ENCODE data around the gene CGA.

The CGA gene

DNA sequence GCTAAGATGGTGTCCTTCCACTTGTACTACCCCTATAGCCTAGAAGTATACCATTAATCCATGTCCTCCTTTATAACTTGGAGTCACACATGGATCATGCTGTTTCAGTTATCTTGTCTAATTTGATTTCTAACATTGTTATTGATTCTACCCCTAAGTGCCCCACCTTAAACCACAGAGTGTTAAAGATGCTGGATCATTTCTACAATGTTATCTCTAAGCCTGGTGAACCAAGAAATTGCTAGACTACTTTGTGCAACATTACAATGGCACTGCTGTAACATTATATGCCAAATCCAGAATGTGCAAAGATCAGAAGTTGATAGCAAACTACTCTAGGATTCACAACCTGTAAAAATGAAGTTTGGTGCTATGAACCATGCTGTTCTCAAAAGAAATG lies 1.7 kb downstream of the CGA start:
- TF ChIP-seq, protein P1, sequence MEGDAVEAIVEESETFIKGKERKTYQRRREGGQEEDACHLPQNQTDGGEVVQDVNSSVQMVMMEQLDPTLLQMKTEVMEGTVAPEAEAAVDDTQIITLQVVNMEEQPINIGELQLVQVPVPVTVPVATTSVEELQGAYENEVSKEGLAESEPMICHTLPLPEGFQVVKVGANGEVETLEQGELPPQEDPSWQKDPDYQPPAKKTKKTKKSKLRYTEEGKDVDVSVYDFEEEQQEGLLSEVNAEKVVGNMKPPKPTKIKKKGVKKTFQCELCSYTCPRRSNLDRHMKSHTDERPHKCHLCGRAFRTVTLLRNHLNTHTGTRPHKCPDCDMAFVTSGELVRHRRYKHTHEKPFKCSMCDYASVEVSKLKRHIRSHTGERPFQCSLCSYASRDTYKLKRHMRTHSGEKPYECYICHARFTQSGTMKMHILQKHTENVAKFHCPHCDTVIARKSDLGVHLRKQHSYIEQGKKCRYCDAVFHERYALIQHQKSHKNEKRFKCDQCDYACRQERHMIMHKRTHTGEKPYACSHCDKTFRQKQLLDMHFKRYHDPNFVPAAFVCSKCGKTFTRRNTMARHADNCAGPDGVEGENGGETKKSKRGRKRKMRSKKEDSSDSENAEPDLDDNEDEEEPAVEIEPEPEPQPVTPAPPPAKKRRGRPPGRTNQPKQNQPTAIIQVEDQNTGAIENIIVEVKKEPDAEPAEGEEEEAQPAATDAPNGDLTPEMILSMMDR (IDR thresholded peaks at IDR 0.05; ENCODE audit: insufficient read depth, low read depth, low read length, missing control alignments): no peak
- H3K4me3 ChIP-seq (ENCODE audit: low read length): no peak overlapping the region
- no peak for DNase-seq (ENCODE audit: low read depth)

DNA sequence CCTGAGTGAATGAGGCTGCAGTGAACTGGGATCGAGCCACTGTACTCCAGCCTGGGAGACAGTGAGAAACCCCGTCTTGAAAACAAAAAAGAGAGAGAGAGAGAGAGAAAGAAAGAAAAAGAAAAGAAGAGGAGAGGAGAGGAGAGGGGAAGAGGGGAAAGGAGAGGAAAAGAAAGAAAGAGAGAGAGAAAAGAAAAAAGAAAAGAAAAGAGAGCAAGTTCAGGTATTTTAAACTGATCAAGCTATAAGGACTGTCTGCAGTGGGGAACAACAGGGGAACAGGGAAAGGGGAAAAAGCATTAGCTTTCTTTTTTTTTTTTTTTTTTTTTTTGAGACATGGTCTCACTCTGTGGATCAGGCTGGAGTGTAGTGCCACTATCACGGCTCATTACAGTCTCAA lies 2.5 kb downstream of the CGA start:
- DNase-seq (ENCODE audit: low read depth): no peak
- H3K4me3 ChIP-seq (ENCODE audit: low read length): no peak overlapping the region
- TF ChIP-seq, protein P1 (IDR thresholded peaks at IDR 0.05; ENCODE audit: insufficient read depth, low read depth, low read length, missing control alignments): no peak

DNA sequence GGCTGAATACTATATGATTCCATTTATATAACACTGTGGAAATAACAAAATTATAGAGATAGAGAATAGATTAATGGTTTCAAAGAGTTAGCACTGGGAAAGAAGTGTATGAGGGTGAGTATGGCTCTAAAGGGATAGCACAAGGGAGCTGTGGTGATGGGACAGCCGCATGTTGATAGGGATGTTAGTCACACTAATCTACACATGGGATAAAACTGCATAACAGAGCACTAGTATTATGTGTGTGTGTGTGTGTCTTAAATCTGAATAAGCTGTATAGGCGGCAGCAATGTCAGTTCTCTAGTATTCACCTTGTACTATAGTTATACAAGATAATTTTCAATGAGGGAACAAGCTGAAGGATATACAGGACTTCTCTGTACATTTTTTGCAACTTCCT lies 5.8 kb downstream of the CGA start:
- no peak overlapping the region for H3K4me3 ChIP-seq (ENCODE audit: low read length)
- TF ChIP-seq, protein P1 (IDR thresholded peaks at IDR 0.05; ENCODE audit: insufficient read depth, low read depth, low read length, missing control alignments): no peak
- DNase-seq (ENCODE audit: low read depth): no peak

DNA sequence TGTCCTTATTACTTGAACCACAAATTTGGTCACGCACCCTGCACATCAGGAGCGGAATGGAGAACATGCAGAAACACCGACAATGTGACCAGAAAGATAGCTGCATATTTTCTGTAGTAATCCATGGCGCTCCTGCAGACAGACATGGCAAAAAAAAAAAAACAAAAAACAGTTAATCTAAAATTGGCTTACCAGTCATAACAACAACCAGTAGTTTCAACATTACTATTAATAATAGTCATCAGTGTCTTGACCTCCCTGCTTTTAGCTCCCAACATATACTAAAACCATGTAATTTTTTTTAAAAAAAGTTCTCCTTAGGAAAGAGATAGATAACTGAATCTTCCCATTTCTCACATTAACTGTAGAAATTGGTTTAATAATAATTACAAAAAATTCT lies 6.8 kb downstream of the CGA start:
- TF ChIP-seq, protein P1 (IDR thresholded peaks at IDR 0.05; ENCODE audit: insufficient read depth, low read depth, low read length, missing control alignments): no peak
- DNase-seq (ENCODE audit: low read depth): no peak
- H3K4me3 ChIP-seq (ENCODE audit: low read length): no peak overlapping the region

DNA sequence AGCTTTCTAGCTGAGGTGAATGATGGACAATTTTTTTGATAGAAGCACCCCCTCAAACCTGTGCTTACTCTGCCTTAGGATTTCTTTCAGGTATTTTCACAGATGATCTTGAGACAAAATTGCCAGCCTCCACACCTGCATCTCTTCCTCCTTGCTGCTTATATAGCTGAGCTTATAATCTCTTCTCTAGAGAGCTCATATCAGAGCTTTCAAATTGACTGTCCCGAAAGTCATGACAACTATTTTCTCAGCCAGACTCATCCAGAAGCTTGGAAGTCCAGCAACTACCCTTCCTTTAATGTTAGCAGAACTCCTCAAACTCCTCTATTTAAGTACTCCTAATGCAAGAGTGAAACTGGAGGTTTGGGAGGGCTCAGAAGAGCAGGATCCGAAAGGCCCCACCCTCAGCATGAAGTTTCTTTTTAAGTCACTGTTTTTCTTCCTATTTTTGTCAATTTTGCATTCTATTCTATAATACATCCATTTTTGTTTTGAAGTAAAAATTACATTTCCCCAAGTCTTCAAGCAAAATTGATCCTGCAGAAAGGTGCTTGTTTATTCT lies 12.7 kb downstream of the CGA start:
- TF ChIP-seq, protein P1 (IDR thresholded peaks at IDR 0.05; ENCODE audit: insufficient read depth, low read depth, low read length, missing control alignments): no peak
- no peak overlapping the region for H3K4me3 ChIP-seq (ENCODE audit: low read length)
- no peak for DNase-seq (ENCODE audit: low read depth)

DNA sequence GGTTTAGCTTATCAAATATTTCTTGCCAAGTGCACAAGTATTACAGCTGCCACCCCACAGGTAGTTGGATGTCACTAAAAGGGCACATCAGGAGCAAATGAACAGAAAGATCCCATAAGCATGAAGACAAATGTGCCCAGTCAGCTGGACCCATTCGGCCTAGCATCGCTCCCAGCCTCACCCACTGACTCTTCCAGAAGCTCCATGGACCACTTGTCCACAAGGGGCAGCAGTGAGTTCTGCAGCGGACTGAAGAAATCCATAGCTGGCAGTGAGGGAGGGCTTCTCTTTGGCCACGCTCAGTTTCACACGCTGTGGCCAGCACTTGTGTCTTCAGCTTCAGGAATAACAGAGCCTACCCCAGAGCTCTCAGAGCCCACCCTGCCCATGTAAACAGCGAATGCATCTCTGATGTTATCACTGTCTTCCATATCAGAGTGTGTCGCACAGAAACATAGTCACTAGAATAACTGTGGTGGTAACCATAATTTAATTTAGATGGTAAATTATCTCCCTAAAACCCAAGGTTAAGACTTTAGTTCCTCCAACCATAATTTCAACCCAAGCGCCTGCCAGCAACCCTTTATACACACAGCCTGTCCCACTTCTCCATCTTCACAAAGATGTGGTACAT lies 15.8 kb downstream of the CGA start:
- no peak overlapping the region for H3K4me3 ChIP-seq (ENCODE audit: low read length)
- TF ChIP-seq, protein P1 (IDR thresholded peaks at IDR 0.05; ENCODE audit: insufficient read depth, low read depth, low read length, missing control alignments): peak; percentile 99
- DNase-seq (ENCODE audit: low read depth): peak; percentile 75

DNA sequence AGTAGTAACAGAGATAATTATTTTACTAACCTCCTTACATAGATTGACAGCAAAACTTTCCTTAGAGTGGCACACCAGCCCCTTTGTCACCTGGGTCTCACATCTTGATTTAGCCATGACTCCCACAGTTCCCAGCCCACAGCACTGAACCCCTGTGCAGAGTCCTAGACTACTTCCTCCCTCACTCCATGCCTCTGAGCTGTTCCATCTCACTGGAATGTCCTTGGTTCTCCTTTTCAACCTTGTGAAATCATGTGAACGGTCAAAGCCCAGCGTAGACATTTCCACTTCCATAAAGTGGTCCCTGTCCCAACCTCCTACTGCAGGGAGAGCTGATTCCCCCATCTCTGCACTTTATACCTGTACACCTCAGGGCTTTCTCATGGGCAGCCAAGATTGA lies 19.7 kb downstream of the CGA start:
- TF ChIP-seq, protein P1 (IDR thresholded peaks at IDR 0.05; ENCODE audit: insufficient read depth, low read depth, low read length, missing control alignments): no peak
- DNase-seq (ENCODE audit: low read depth): no peak
- no peak overlapping the region for H3K4me3 ChIP-seq (ENCODE audit: low read length)
